Heart right ventricle (tissue), 16 donors: Measurements from ENCODE around the gene CT47A1. TPM values are rescaled to one million over a fixed set of nuclear protein-coding genes. Genes with fewer than 3 reads are reported as not detected.

Source experiments
- ATAC-seq, 8 donors: fragments of 200-7000 bp; cut with Tn5 transposase; one replicate each; pipeline ENCODE4 v1.9.1; 2020; ENCODE audit warnings: mild to moderate bottlenecking in 8 of 8, moderate library complexity in 8 of 8, moderate number of reproducible peaks in 1 of 8
- DNase-seq, 2 donors: peaks; one replicate each; pipeline ENCODE4 v3.0.0-alpha.2; 2020
- H3K27ac ChIP-seq, 10 donors: fragments of 200-600 bp; sonication (generic) in 2 of 10; one replicate each; pipeline versions ENCODE4 v1.5.0 to v1.8.0; 2020 to 2022; ENCODE audit warnings: mild to moderate bottlenecking in 3 of 10
- H3K27me3 ChIP-seq, 7 donors: fragments of 200-600 bp; one replicate each; pipeline ENCODE4 v1.8.0; 2021 to 2022; ENCODE audit warnings: mild to moderate bottlenecking in 2 of 7
- H3K36me3 ChIP-seq, 9 donors: fragments of 200-600 bp; sonication (generic) in 1 of 9; one replicate each; pipeline versions ENCODE4 v1.5.0 to v1.8.0; 2020 to 2022; ENCODE audit warnings: mild to moderate bottlenecking in 2 of 9
- H3K4me1 ChIP-seq, 9 donors: fragments of 200-600 bp; sonication (generic) in 1 of 9; one replicate each; pipeline versions ENCODE4 v1.5.0 to v1.8.0; 2020 to 2022; ENCODE audit warnings: mild to moderate bottlenecking in 4 of 9
- H3K4me3 ChIP-seq, 10 donors: fragments of 200-600 bp; sonication (generic) in 2 of 10; one replicate each; pipeline versions ENCODE4 v1.5.0 to v1.8.0; 2020 to 2022; ENCODE audit warnings: mild to moderate bottlenecking in 7 of 10, moderate library complexity in 2 of 10
- H3K9me3 ChIP-seq, 11 donors: fragments of 200-600 bp in 10 of 11; sonication (generic) in 2 of 11; one replicate each; pipeline versions ENCODE4 v1.5.0 to v1.8.0; 2013 to 2022; ENCODE audit warnings: mild to moderate bottlenecking in 2 of 11, control low read depth in 1 of 11, moderate library complexity in 1 of 11
- CTCF ChIP-seq, 9 donors: fragments of 200-600 bp; sonication (generic) in 2 of 9; IDR thresholded peaks; one replicate each; pipeline versions ENCODE4 v1.5.0 to v1.8.0; 2021 to 2022; ENCODE audit warnings: antibody characterized with exemption in 9 of 9, mild to moderate bottlenecking in 5 of 9, moderate library complexity in 1 of 9
- WGBS, 2 donors: extraction: QIAGEN DNeasy Blood & Tissue Kit; methylation state at CpG; one replicate each; pipeline ENCODE4 v1.1.7; 2013; ENCODE audit warnings: inconsistent platforms in 1 of 2; 5-methylcytosine and 5-hydroxymethylcytosine counted together
- intact Hi-C, 10 donors: fragments of 100-400 bp; cut with DNase I; formaldehyde crosslinking; loops; one replicate each; pipeline versions ENCODE4 v1.11.1 to v1.14.2; 2022
- polyA plus RNA-seq, 2 donors: library from polyadenylated mRNA; stranded (reverse); fragments of 200-250 nt; gene quantifications; one replicate each; pipeline ENCODE4 v1.2.3, GENCODE V29; 2013
- total RNA-seq, 10 donors: library from RNA; stranded (reverse); fragmentation: NEBNext Ultra II Directional in 3 of 10; extraction: Animal tissue kit (Norgen Biotek cat#: 25700) in 3 of 10; gene quantifications; one replicate each; pipeline versions ENCODE4 v1.2.1 to v1.2.4, GENCODE V29; 2021 to 2023
- donor health status: Arrhythmogenic right ventricular cardiomyopathy.
- donor health status: ischemic (EF 13 %, LVEDD 7.1; RV severe dilation, severe dysfunction).
- donor health status: healthy with polysubstance abuse.
- donor health status: DM: no; HTN: yes; CAD: no.
- donor health status: DM: no; HTN: no; CAD: no.
- donor health status: ischemic (EF 25% LVEDD 6.9; RV normal size, moderate dysfunction).
- donor health status: ischemic (EF 25% LVEDD 5.7; RV mildly dilated, moderate dysfunction).
- donor health status: healthy.
- donor health status: DM: yes; HTN: yes; CAD: no.
- donor health status: Ischemic cardiomyopathy.
- donor health status: ischemic (EF 35%, LVEDD 5.7; RV mildly dilated, moderate dysfunction).
- donor health status: nonischemic (EF 11% LVEDD 7.7; RV severe dilation, severe dysfunction).
- donor health status: DM: yes; HTN: yes; CAD: no.
- donor health status: PGD.
- donor health status: ischemic (EF 29% LVEDD 5.4; RV normal size, mild dysfunction).
- donor health status: nonischemic (EF 23%, LVEDD 6.1; RV moderate dilation, normal function).

CT47A1 gene
- total and polyA plus RNA-seq, 12 donors: not detected

- intact Hi-C loops: no loop called here
- no peak for TF ChIP-seq CTCF (IDR thresholded peaks at IDR 0.05)
- H3K9me3 ChIP-seq: peaks cover 0 to 5% (median 0%) of the 10 kb centered on the region in 11 donors
- H3K4me1 ChIP-seq: peaks cover 0 to 16% (median 0%) of the 10 kb centered on the region in 9 donors
- no peak overlapping the region for H3K4me3 ChIP-seq
- DNase-seq (no peak), ATAC-seq (no peak)
- H3K27ac ChIP-seq: no peak overlapping the region
- no peaks in the 10 kb centered on the region for H3K36me3 ChIP-seq
- H3K27me3 ChIP-seq: no peaks in the 10 kb centered on the region
Observed at GRCh38 chrX:121013897-121014455, 28.4 kb upstream of the CT47A1 start.

GRCh38 chrX:121011254-121011653, 25.7 kb upstream of the CT47A1 start:
- intact Hi-C loops: no loop called here
- whole genome bisulfite sequencing, 2 donors: 59 to 62% methylated on average over 7 of the region's 7 CpGs
- H3K9me3 ChIP-seq: peaks cover 0 to 7% (median 0%) of the 10 kb centered on the region in 11 donors

GRCh38 chrX:121010218-121010617, 24.7 kb upstream of the CT47A1 start:
- Histone ChIP-seq H3K4me3 (no peak overlapping the region), H3K4me1 (peaks cover 0 to 20% (median 0%) of the 10 kb centered on the region in 9 donors), H3K36me3 (no peaks in the 10 kb centered on the region), H3K27ac (no peak overlapping the region), H3K27me3 (no peaks in the 10 kb centered on the region), H3K9me3 (peaks cover 0 to 10% (median 0%) of the 10 kb centered on the region in 11 donors)
- DNase-seq (no peak), ATAC-seq (peak in 1 of 8 donors; percentile 63)
- 21 to 29% methylated on average over 4 of the region's 4 CpGs for WGBS, 2 donors
- TF ChIP-seq CTCF (IDR thresholded peaks at IDR 0.05): no peak
- intact Hi-C loops: no loop called here

More at GRCh38 chrX:121011254-121011653, 25.7 kb upstream of the CT47A1 start:
- no peak for ATAC-seq
- TF ChIP-seq CTCF (IDR thresholded peaks at IDR 0.05): no peak
- DNase-seq: no peak
- Histone ChIP-seq H3K36me3 (no peaks in the 10 kb centered on the region), H3K4me1 (peaks cover 0 to 20% (median 0%) of the 10 kb centered on the region in 9 donors), H3K27me3 (no peaks in the 10 kb centered on the region), H3K27ac (no peak overlapping the region), H3K4me3 (no peak overlapping the region)

- TF ChIP-seq CTCF (IDR thresholded peaks at IDR 0.05): no peak
Observed at GRCh38 chrX:121009764-121010163, 24.2 kb upstream of the CT47A1 start.

More at GRCh38 chrX:121009764-121010163, 24.2 kb upstream of the CT47A1 start:
- peaks cover 0 to 20% (median 0%) of the 10 kb centered on the region in 9 donors for H3K4me1 ChIP-seq
- H3K4me3 ChIP-seq: no peak overlapping the region
- no peaks in the 10 kb centered on the region for H3K27me3 ChIP-seq
- intact Hi-C loops: no loop called here
- H3K36me3 ChIP-seq: no peaks in the 10 kb centered on the region
- H3K9me3 ChIP-seq: peaks cover 0 to 10% (median 0%) of the 10 kb centered on the region in 11 donors
- ATAC-seq (peak in 2 of 8 donors; percentile 28 to 37), DNase-seq (no peak)
- WGBS, 2 donors: 45 to 46% methylated on average over 3 of the region's 3 CpGs
- H3K27ac ChIP-seq: no peak overlapping the region
